Measurements from ENCODE around the gene ARHGAP1.
"Not testable (repeated sequence)": the region's sequence is repeated elsewhere in the genome, so short reads cannot be mapped to it uniquely, and the experiment has no call there.

ARHGAP1 gene

GRCh38 chr11:46721286-46721685 lies 20.9 kb upstream of the ARHGAP1 start:
- no peaks in the 10 kb centered on the region for H3K4me1 ChIP-seq
- H3K9me3 ChIP-seq, result no peaks in the 10 kb centered on the region
- no peaks in the 10 kb centered on the region for H3K36me3 ChIP-seq
- no peak for TF ChIP-seq CTCF (IDR thresholded peaks at IDR 0.05; ENCODE audit: low read depth, low read length)
- no peak for DNase-seq
- H3K27me3 ChIP-seq, result no peaks in the 10 kb centered on the region
- H3K4me3 ChIP-seq (ENCODE audit: low read depth, low read length), result no peak overlapping the region

- no peaks in the 10 kb centered on the region for H3K27me3 ChIP-seq
- no peaks in the 10 kb centered on the region for H3K4me1 ChIP-seq
- no peak overlapping the region for H3K4me3 ChIP-seq (ENCODE audit: low read depth, low read length)
- H3K36me3 ChIP-seq, result no peaks in the 10 kb centered on the region
- DNase-seq, result no peak
- no peak for TF ChIP-seq CTCF (IDR thresholded peaks at IDR 0.05; ENCODE audit: low read depth, low read length)
- H3K9me3 ChIP-seq, result no peaks in the 10 kb centered on the region
Measured at GRCh38 chr11:46719543-46720218, 19.3 kb upstream of the ARHGAP1 start.

- no peak for DNase-seq
- no peak for TF ChIP-seq CTCF (IDR thresholded peaks at IDR 0.05; ENCODE audit: low read depth, low read length)
- Histone ChIP-seq H3K9me3 (no peaks in the 10 kb centered on the region), H3K27me3 (no peaks in the 10 kb centered on the region), H3K4me1 (no peaks in the 10 kb centered on the region), H3K4me3 (ENCODE audit: low read depth, low read length) (no peak within 1 kb of the TSS), H3K36me3 (no peaks in the 10 kb centered on the region)
Measured at GRCh38 chr11:46719048-46719542, 18.7 kb upstream of the ARHGAP1 start, which contains the start of gene F2. TSS of gene F2 (plus strand) at chr11:46719213. CDS start at chr11:46719236, 23 bp downstream.

- no peaks in the 10 kb centered on the region for H3K4me1 ChIP-seq
- TF ChIP-seq CTCF (IDR thresholded peaks at IDR 0.05; ENCODE audit: low read depth, low read length), result no peak
- H3K27me3 ChIP-seq, result no peaks in the 10 kb centered on the region
- DNase-seq, result no peak
- no peak overlapping the region for H3K4me3 ChIP-seq (ENCODE audit: low read depth, low read length)
- H3K36me3 ChIP-seq, result no peaks in the 10 kb centered on the region
- no peaks in the 10 kb centered on the region for H3K9me3 ChIP-seq
Measured at GRCh38 chr11:46718155-46719019, 18.0 kb upstream of the ARHGAP1 start.

GRCh38 chr11:46717825-46718154 lies 17.4 kb upstream of the ARHGAP1 start:
- not testable (repeated sequence) for H3K4me3 ChIP-seq (ENCODE audit: low read depth, low read length); H3K4me1 ChIP-seq; H3K9me3 ChIP-seq; H3K36me3 ChIP-seq; H3K27me3 ChIP-seq; DNase-seq

GRCh38 chr11:46712874-46713576 lies 12.6 kb upstream of the ARHGAP1 start:
- no peaks in the 10 kb centered on the region for H3K27me3 ChIP-seq
- no peaks in the 10 kb centered on the region for H3K4me1 ChIP-seq
- no peaks in the 10 kb centered on the region for H3K9me3 ChIP-seq
- no peak for TF ChIP-seq CTCF (IDR thresholded peaks at IDR 0.05; ENCODE audit: low read depth, low read length)
- H3K36me3 ChIP-seq, result no peaks in the 10 kb centered on the region
- H3K4me3 ChIP-seq (ENCODE audit: low read depth, low read length), result no peak overlapping the region
- no peak for DNase-seq

Measured in BE2C (cell line).